Measurements from ENCODE around the gene COBL. TPM values are rescaled to one million over a fixed set of nuclear protein-coding genes. Genes with fewer than 3 reads are reported as not detected.

The COBL gene
- total and polyA plus RNA-seq, 2 of the 4 experiments (the other 2 are of a cell fraction): under 0.01 TPM; not detected in 1

DNA sequence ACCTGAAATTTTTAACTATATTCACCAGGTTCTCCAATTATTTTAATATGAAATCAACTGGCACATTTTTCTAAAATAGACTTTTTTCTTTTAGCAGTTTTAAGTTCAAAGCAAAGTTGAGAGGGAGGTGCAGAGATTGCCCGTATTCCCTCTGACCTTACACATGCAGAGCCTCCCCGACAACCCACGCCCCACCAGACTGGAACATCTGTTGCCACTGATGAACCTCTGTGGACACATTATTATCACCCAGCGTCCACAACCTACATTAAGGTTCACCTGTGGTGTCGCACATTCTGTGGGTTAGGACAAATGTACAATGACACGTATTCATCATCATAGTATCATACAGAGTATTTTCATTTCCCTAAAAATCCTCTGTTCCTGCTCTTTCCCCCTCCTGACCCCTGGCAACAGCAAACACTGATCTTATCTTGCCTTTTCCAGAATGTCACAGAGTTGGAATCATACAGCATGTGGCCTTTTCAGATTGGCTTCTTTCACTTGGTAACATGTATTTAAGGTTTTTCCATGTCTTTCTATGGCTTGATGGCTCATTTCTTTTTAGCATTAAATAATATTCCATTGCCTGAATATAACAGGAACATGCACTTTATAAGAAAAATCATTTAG is 37.1 kb downstream of the COBL start:
- TF ChIP-seq, protein P1, sequence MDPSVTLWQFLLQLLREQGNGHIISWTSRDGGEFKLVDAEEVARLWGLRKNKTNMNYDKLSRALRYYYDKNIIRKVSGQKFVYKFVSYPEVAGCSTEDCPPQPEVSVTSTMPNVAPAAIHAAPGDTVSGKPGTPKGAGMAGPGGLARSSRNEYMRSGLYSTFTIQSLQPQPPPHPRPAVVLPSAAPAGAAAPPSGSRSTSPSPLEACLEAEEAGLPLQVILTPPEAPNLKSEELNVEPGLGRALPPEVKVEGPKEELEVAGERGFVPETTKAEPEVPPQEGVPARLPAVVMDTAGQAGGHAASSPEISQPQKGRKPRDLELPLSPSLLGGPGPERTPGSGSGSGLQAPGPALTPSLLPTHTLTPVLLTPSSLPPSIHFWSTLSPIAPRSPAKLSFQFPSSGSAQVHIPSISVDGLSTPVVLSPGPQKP (IDR thresholded peaks at IDR 0.05; ENCODE audit: borderline replicate concordance, low read depth, low read length): no peak
- TF ChIP-seq CEBPB (IDR thresholded peaks at IDR 0.05; ENCODE audit: low read depth, low read length): no peak
- no peak for TF ChIP-seq NFE2L2 (IDR thresholded peaks at IDR 0.05; ENCODE audit: low read depth, low read length)
- no peak for TF ChIP-seq RCOR1 (IDR thresholded peaks at IDR 0.05; ENCODE audit: insufficient replicate concordance, low read length)
- no peak for TF ChIP-seq MAFK (IDR thresholded peaks at IDR 0.05; ENCODE audit: low read depth, low read length)
- TF ChIP-seq, protein P2, sequence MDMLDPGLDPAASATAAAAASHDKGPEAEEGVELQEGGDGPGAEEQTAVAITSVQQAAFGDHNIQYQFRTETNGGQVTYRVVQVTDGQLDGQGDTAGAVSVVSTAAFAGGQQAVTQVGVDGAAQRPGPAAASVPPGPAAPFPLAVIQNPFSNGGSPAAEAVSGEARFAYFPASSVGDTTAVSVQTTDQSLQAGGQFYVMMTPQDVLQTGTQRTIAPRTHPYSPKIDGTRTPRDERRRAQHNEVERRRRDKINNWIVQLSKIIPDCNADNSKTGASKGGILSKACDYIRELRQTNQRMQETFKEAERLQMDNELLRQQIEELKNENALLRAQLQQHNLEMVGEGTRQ (IDR thresholded peaks at IDR 0.05; ENCODE audit: low read depth, low read length): no peak
- no peak for TF ChIP-seq SMC3 (IDR thresholded peaks at IDR 0.05; ENCODE audit: low read depth, low read length)
- no peak for TF ChIP-seq POLR2A (IDR thresholded peaks at IDR 0.05; ENCODE audit: low read depth, low read length)
- TF ChIP-seq MXI1 (IDR thresholded peaks at IDR 0.05; ENCODE audit: borderline replicate concordance, low read depth, low read length): no peak
- TF ChIP-seq MAZ (IDR thresholded peaks at IDR 0.05; ENCODE audit: borderline replicate concordance, low read depth, low read length): no peak
- TF ChIP-seq, protein P3, sequence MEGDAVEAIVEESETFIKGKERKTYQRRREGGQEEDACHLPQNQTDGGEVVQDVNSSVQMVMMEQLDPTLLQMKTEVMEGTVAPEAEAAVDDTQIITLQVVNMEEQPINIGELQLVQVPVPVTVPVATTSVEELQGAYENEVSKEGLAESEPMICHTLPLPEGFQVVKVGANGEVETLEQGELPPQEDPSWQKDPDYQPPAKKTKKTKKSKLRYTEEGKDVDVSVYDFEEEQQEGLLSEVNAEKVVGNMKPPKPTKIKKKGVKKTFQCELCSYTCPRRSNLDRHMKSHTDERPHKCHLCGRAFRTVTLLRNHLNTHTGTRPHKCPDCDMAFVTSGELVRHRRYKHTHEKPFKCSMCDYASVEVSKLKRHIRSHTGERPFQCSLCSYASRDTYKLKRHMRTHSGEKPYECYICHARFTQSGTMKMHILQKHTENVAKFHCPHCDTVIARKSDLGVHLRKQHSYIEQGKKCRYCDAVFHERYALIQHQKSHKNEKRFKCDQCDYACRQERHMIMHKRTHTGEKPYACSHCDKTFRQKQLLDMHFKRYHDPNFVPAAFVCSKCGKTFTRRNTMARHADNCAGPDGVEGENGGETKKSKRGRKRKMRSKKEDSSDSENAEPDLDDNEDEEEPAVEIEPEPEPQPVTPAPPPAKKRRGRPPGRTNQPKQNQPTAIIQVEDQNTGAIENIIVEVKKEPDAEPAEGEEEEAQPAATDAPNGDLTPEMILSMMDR (conservative IDR thresholded peaks at IDR 0.05; ENCODE audit: low read depth, low read length): no peak
- in situ Hi-C loops (cut with MboI; ENCODE audit: low sequenced_read_pairs): no loop called here
- no peak overlapping the region for H2BK15ac ChIP-seq (ENCODE audit: low read depth, low read length)
- no peak overlapping the region for H2BK120ac ChIP-seq (ENCODE audit: low read depth, low read length)
- no peaks in the 10 kb centered on the region for H3K9me3 ChIP-seq (ENCODE audit: control insufficient read depth, insufficient read depth, low read length)
- H3K23ac ChIP-seq (ENCODE audit: low read depth, low read length): no peak overlapping the region
- no peak overlapping the region for H4K91ac ChIP-seq (ENCODE audit: insufficient read depth, low read depth, low read length)
- no peak overlapping the region for H4K8ac ChIP-seq (ENCODE audit: low read depth in 2 of 2, low read length in 2 of 2)
- no peak overlapping the region for H2BK20ac ChIP-seq (ENCODE audit: low read depth, low read length)
- 20% methylated on average over 1 of the region's 6 CpGs; no CpG with 5 or more reads in 1 of the 2 experiments for WGBS, 2 experiments (ENCODE audit: extremely low coverage in 2 of 2, insufficient read length in 1 of 2)
- dilution Hi-C loops (cut with HindIII; ENCODE audit: low sequenced_read_pairs, unreplicated experiment): no loop called here
- no peak overlapping the region for H3K27ac ChIP-seq (ENCODE audit: insufficient read depth, low read length)
- ChIA-PET CTCF (interaction anchor here (0.7 kb wide), 1 partner anchor 11 kb away, joined by 3 read pairs; no protein-coding TSS in a partner anchor), POLR2A (ENCODE audit: unreplicated experiment) (no interaction called here)
- no peaks in the 10 kb centered on the region for H3K79me1 ChIP-seq (ENCODE audit: low read depth in 1 of 2, low read length in 2 of 2)
- no peak overlapping the region for H2AK9ac ChIP-seq (replicated peaks; ENCODE audit: low read depth, low read length, poor library complexity)
- H4K5ac ChIP-seq (ENCODE audit: low read depth, low read length): no peak overlapping the region
- no peak overlapping the region for H3K4me2 ChIP-seq (ENCODE audit: low read depth, low read length)
- H3K4ac ChIP-seq (ENCODE audit: low read depth, low read length): no peak overlapping the region
- no peak overlapping the region for H3K56ac ChIP-seq (ENCODE audit: extremely low read depth, insufficient read depth, low read length)
- no peaks in the 10 kb centered on the region for H4K20me1 ChIP-seq (ENCODE audit: insufficient read depth, low read length)
- intact Hi-C loops (cut with micrococcal nuclease): no loop called here
- no peaks in the 10 kb centered on the region for H3K4me1 ChIP-seq (ENCODE audit: control insufficient read depth, insufficient read depth, low read length)
- no peak overlapping the region for H3K9ac ChIP-seq (ENCODE audit: low read depth, low read length)
- H3K18ac ChIP-seq (ENCODE audit: low read depth, low read length): no peak overlapping the region
- H3K36me3 ChIP-seq (ENCODE audit: control insufficient read depth, insufficient read depth, low read length): no peaks in the 10 kb centered on the region
- no peak overlapping the region for H2AK5ac ChIP-seq (ENCODE audit: low read depth, low read length)
- no peaks in the 10 kb centered on the region for H3K27me3 ChIP-seq (ENCODE audit: control insufficient read depth, insufficient read depth, low read length)
- no peaks in the 10 kb centered on the region for H3K9me1 ChIP-seq (ENCODE audit: insufficient read depth, low read length)
- ATAC-seq (ENCODE audit: low read depth) (no peak), DNase-seq (no peak)
- H3K14ac ChIP-seq (replicated peaks; ENCODE audit: low read depth, low read length): no peak overlapping the region
- BruUV-seq (replicated peaks): no TSS peak
- no peak overlapping the region for H2BK5ac ChIP-seq (ENCODE audit: low read depth, low read length, poor library complexity, severe bottlenecking)
- H2AFZ ChIP-seq (replicated peaks; ENCODE audit: low read length, poor library complexity): no peak overlapping the region
- no peak overlapping the region for H3K4me3 ChIP-seq (ENCODE audit: insufficient read depth, low read depth, low read length)

Data from IMR-90 (cell line).